GM12878 (cell line): Measurements from ENCODE around the gene SOCS1. TPM values are rescaled to one million over a fixed set of nuclear protein-coding genes. Genes with fewer than 3 reads are reported as not detected.

Source experiments
- ATAC-seq: fragments of 200-7000 bp; cut with Tn5 transposase; 3 replicates; pipeline ENCODE4 v1.9.1; 2020; ENCODE audit warnings: mild to moderate bottlenecking, moderate library complexity
- BruUV-seq: library from RNA; stranded (reverse); fragments of 400-500 nt; replicated peaks from 2 replicates; lab custom pipeline; 2021; lab: Mats Ljungman, UMichigan
- CTCF ChIA-PET: fragments of 300-600 bp; sonication (Branson Sonifier 250); formaldehyde crosslinking; extraction: SDS; loops from one replicate; lab custom pipeline; 2021; ENCODE audit warnings: inconsistent platforms; lab: Yijun Ruan, JAX
- POLR2A ChIA-PET: fragments of 350-600 bp; formaldehyde crosslinking; extraction: SDS; loops from one replicate; lab custom pipeline; 2021; ENCODE audit warnings: inconsistent platforms; lab: Charles Lee
- RAD21 ChIA-PET: fragments of 300-600 bp; sonication (Branson Sonifier 250); formaldehyde crosslinking; loops from one replicate; lab custom pipeline; 2023; ENCODE audit warnings: antibody characterized with exemption; ENCODE audit not compliant: unreplicated experiment; lab: Charles Lee
- SMC1A ChIA-PET: fragments of 300-600 bp; sonication (Branson Sonifier 250); formaldehyde crosslinking; loops from one replicate; lab custom pipeline; 2023; ENCODE audit not compliant: unreplicated experiment, uncharacterized antibody; lab: Charles Lee
- DNase-seq: peaks from one replicate; pipeline ENCODE4 v3.0.0-alpha.2; 2011; ENCODE audit warnings: low read depth, low spot score
- FAIRE-seq: peaks from 3 replicates; lab custom pipeline; 2011; peaks lifted over from hg19 to GRCh38; lab: Jason Lieb, UNC
- H2AFZ ChIP-seq: 2 replicates; pipeline ENCODE4 v1.6.0; 2011; ENCODE audit warnings: low read depth, low read length, control low read depth; ENCODE audit not compliant: control insufficient read depth
- H3K27ac ChIP-seq: 2 replicates; pipeline ENCODE4 v1.5.1; 2011; ENCODE audit warnings: control low read depth; ENCODE audit not compliant: control insufficient read depth, insufficient read depth
- H3K27me3 ChIP-seq, 2 experiments: replicated peaks in 1 of 2; 2 replicates each; pipeline versions ENCODE4 v1.6.0 to v1.6.1; 2011; ENCODE audit warnings: low read length in 1 of 2; ENCODE audit not compliant: control insufficient read depth in 2 of 2, insufficient read depth in 2 of 2
- H3K36me3 ChIP-seq, 2 experiments: 2 replicates each; pipeline ENCODE4 v1.5.1; 2011; ENCODE audit warnings: low read length in 1 of 2; ENCODE audit not compliant: control insufficient read depth in 2 of 2, insufficient read depth in 2 of 2
- H3K4me1 ChIP-seq: 2 replicates; pipeline ENCODE4 v1.6.1; 2011; ENCODE audit warnings: mild to moderate bottlenecking, low read length, moderate library complexity, mixed read lengths; ENCODE audit not compliant: control insufficient read depth, insufficient read depth
- H3K4me2 ChIP-seq: 2 replicates; pipeline ENCODE4 v1.6.0; 2011; ENCODE audit warnings: control low read depth; ENCODE audit not compliant: control insufficient read depth, insufficient read depth
- H3K4me3 ChIP-seq: fragments of 200-600 bp; sonication (generic); 2 replicates; pipeline ENCODE4 v1.5.1; 2016
- H3K79me2 ChIP-seq: 2 replicates; pipeline ENCODE4 v1.6.0; 2011; ENCODE audit warnings: low read length; ENCODE audit not compliant: control insufficient read depth, insufficient read depth
- H3K9ac ChIP-seq: 2 replicates; pipeline ENCODE4 v1.8.0; 2011; ENCODE audit warnings: low read length, control low read depth, mixed read lengths; ENCODE audit not compliant: control insufficient read depth, insufficient read depth
- H3K9me3 ChIP-seq: replicated peaks from 3 replicates; pipeline ENCODE4 v1.5.1; 2011; ENCODE audit warnings: mild to moderate bottlenecking, low read length; ENCODE audit not compliant: control insufficient read depth, insufficient read depth
- H4K20me1 ChIP-seq: 2 replicates; pipeline ENCODE4 v1.6.0; 2011; ENCODE audit not compliant: control insufficient read depth, insufficient read depth
- BRCA1 ChIP-seq: IDR thresholded peaks from 2 replicates; pipeline ENCODE4 v1.6.1; 2011; ENCODE audit warnings: low read depth, low read length, improper control_type of control experiment
- NR2F1 ChIP-seq: fragments of 450-650 bp; conservative IDR thresholded peaks from 2 replicates; pipeline ENCODE4 v1.6.1; 2017; ENCODE audit warnings: mild to moderate bottlenecking
- NRF1 ChIP-seq: conservative IDR thresholded peaks from 2 replicates; pipeline ENCODE4 v1.6.1; 2011; ENCODE audit warnings: mild to moderate bottlenecking, low read depth, low read length, improper control_type of control experiment
- PBX3 ChIP-seq: IDR thresholded peaks from 2 replicates; pipeline ENCODE4 v1.6.1; 2011; ENCODE audit warnings: mild to moderate bottlenecking, low read depth, low read length, moderate library complexity; ENCODE audit not compliant: insufficient replicate concordance
- PKNOX1 ChIP-seq: fragments of 450-650 bp; IDR thresholded peaks from 2 replicates; pipeline ENCODE4 v1.6.1; 2016; ENCODE audit warnings: mild to moderate bottlenecking
- RFX5 ChIP-seq: IDR thresholded peaks from 2 replicates; pipeline ENCODE4 v1.6.1; 2011; ENCODE audit warnings: low read depth, low read length, improper control_type of control experiment
- WGBS: methylation state at CpG from one replicate; pipeline ENCODE4 v1.1.6; 2016; ENCODE audit warnings: low lambda C conversion rate; ENCODE audit not compliant: insufficient replicate concordance, insufficient coverage; ENCODE audit errors: missing lambda C conversion rate; 5-methylcytosine and 5-hydroxymethylcytosine counted together
- in situ Hi-C: fragments of 300-500 bp; cut with MboI; formaldehyde crosslinking; loops from 9 replicates; pipeline ENCODE4 v1.14.3; 2018; ENCODE audit warnings: mixed read lengths
- intact Hi-C: fragments of 100-400 bp; cut with micrococcal nuclease; formaldehyde crosslinking; loops from one replicate; pipeline ENCODE4 v1.14.2; 2022; ENCODE audit not compliant: unreplicated experiment
- polyA plus RNA-seq, 11 experiments: library from polyadenylated mRNA; depleted of rRNA in 4 of 11; unstranded in 6 of 11; stranded (reverse) in 5 of 11; fragments of >200 nt; fragmentation: Nextera tagmentation in 4 of 11; fragmentation: Illumina TruSeq in 1 of 11; extraction: Ambion mirVana in 4 of 11; extraction: Trizol in 1 of 11; gene quantifications; 1 replicate in 1 of 11; 2 replicates in 10 of 11; pipeline versions ENCODE4 v1.2.1 to v1.2.3, GENCODE V29; 2011 to 2016; ENCODE audit warnings: inconsistent platforms in 2 of 11, missing spikeins in 2 of 11, low read depth in 1 of 11
- total RNA-seq, 4 experiments: library from RNA; depleted of rRNA in 3 of 4; stranded (reverse); fragments of >200 nt in 3 of 4; fragmentation: Illumina TruSeq in 1 of 4; extraction: Trizol in 1 of 4; gene quantifications; 2 replicates each; pipeline versions ENCODE4 v1.2.1 to v1.2.3, GENCODE V29; 2013 to 2021

Gene SOCS1
- total and polyA plus RNA-seq, 10 of the 15 experiments (the other 5 are each of a cell fraction or from before 2014, with no cell fraction given) = 0.42 to 39.8 (median 11.2) TPM

- Histone ChIP-seq H3K9ac (no peak overlapping the region), H3K9me3 (no peaks in the 10 kb centered on the region), H3K4me2 (no peak overlapping the region), H3K27ac (no peak overlapping the region), H3K79me2 (no peaks in the 10 kb centered on the region), H4K20me1 (no peaks in the 10 kb centered on the region), H3K27me3 (no peaks in the 10 kb centered on the region), H3K36me3 (no peaks in the 10 kb centered on the region), H2AFZ (no peak overlapping the region), H3K4me3 (no peak overlapping the region), H3K4me1 (peaks cover 10% of the 10 kb centered on the region)
- ATAC-seq (no peak), FAIRE-seq (no peak), DNase-seq (no peak)
- TF ChIP-seq NR2F1 (peak; percentile 44), PBX3 (peak; percentile 56), BRCA1 (no peak), PKNOX1 (peak; percentile 74), RFX5 (no peak), NRF1 (no peak)
- WGBS = 83% methylated on average over 15 of the region's 15 CpGs
- ChIA-PET SMC1A (interaction anchor here (1.0 kb wide), 2 partner anchors 48 to 133 kb away, joined by 3 read pairs; no protein-coding TSS in a partner anchor), RAD21 (interaction anchor here (1.0 kb wide), 1 partner anchor 13 kb away, joined by 5 read pairs; no protein-coding TSS in a partner anchor), POLR2A (interaction anchor here (0.5 to 1.2 kb wide), 3 partner anchors 12 to 125 kb away, joined by 3 to 4 read pairs (median 3); no protein-coding TSS in a partner anchor), CTCF (no interaction called here)
- in situ Hi-C loops (no loop called here), intact Hi-C loops (no loop called here)
- BruUV-seq = no TSS peak
These were observed 17.5 kb downstream of the SOCS1 start for GRCh38 chr16:11238272-11239202.
